ENCODE results near the gene ZFP92. TPM values are rescaled to one million over a fixed set of nuclear protein-coding genes. Genes with fewer than 3 reads are reported as not detected.

The ZFP92 gene
- total and polyA plus RNA-seq, 2 of the 8 experiments (the other 6 are each of a cell fraction or from before 2014, with no cell fraction given) = 0.14 to 0.41 TPM

DNA sequence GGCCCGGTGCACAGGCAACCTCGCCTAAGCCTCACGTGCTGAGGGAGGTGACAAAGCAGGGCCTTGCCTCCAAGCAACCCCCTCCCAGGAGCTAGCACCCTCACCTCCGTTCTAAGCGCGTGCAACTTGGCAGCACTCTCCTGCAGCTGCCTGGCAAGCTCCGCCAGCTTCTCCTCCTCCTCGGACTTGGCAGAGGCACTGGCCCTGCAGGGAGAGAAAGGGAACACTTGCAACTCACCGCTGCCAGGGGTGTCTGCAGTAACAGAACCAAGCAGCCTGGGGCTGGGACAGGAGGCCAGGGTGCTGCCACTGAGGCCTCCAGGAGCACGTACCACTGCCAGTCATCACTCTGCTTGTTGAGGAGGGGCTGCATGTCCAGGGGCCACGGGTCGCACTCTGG lies 44.9 kb downstream of the ZFP92 start:
- H2BK12ac ChIP-seq (ENCODE audit: low read depth, low read length) = no peak overlapping the region
- H3K9ac ChIP-seq (replicated peaks in 1 of 4; ENCODE audit: extremely low read depth in 1 of 4, low read depth in 3 of 4, low read length in 3 of 4) = no peak overlapping the region
- peaks cover 0 to 10% (median 0%) of the 10 kb centered on the region in 4 experiments; a peak in 3 of 8 replicates for H3K36me3 ChIP-seq (ENCODE audit: control insufficient read depth in 2 of 4, insufficient read depth in 4 of 4, low read length in 3 of 4)
- H3K23ac ChIP-seq (ENCODE audit: insufficient read length) = no peak overlapping the region
- H4K91ac ChIP-seq (replicated peaks; ENCODE audit: insufficient read length, low read length) = no peak overlapping the region
- 96% methylated on average over 8 of the region's 12 CpGs; no CpG with 5 or more reads in 1 of the 2 experiments for WGBS, 2 experiments (ENCODE audit: extremely low coverage in 1 of 2, insufficient coverage in 1 of 2, insufficient read length in 1 of 2, insufficient replicate concordance in 2 of 2, low coverage in 1 of 2, low lambda C conversion rate in 2 of 2, missing lambda C conversion rate in 1 of 2)
- ChIA-PET POLR2A (ENCODE audit: partially characterized antibody) (interaction anchor here (1.2 kb wide), 1 partner anchor 10 kb away, joined by 3 read pairs; the partner anchor contains the start of gene TREX2), CTCF (ENCODE audit: partially characterized antibody) (interaction anchor here (0.6 to 1.9 kb wide), 7 partner anchors 16 to 491 kb away, joined by 3 to 6 read pairs (median 4); no protein-coding TSS in a partner anchor)
- no peak overlapping the region for H3K18ac ChIP-seq (ENCODE audit: extremely low read depth, low read length)
- H3K4me1 ChIP-seq (replicated peaks in 1 of 4; ENCODE audit: control insufficient read depth in 3 of 4, insufficient read depth in 4 of 4, low read length in 3 of 4) = no peaks in the 10 kb centered on the region
- H3K56ac ChIP-seq (replicated peaks; ENCODE audit: insufficient read length, low read depth, low read length) = no peak overlapping the region
- H2BK20ac ChIP-seq (ENCODE audit: low read length) = no peak overlapping the region
- no peaks in the 10 kb centered on the region for H3K79me1 ChIP-seq (ENCODE audit: low read depth, low read length)
- no peaks in the 10 kb centered on the region for H3K23me2 ChIP-seq (ENCODE audit: low read depth, low read length)
- H3K27me3 ChIP-seq (replicated peaks in 1 of 4; ENCODE audit: control insufficient read depth in 3 of 4, extremely low read depth in 1 of 4, insufficient read depth in 3 of 4, low read length in 3 of 4) = no peaks in the 10 kb centered on the region
- H2BK5ac ChIP-seq (ENCODE audit: low read depth, low read length) = no peak overlapping the region
- no peak overlapping the region for H3K27ac ChIP-seq (ENCODE audit: low read depth, low read length)
- TF ChIP-seq SP4 (IDR thresholded peaks at IDR 0.05; ENCODE audit: low read length) (no peak), TAF1 (IDR thresholded peaks at IDR 0.05; ENCODE audit: low read depth, low read length) (no peak), RBBP5 (IDR thresholded peaks at IDR 0.05; ENCODE audit: borderline replicate concordance, low read depth, low read length) (no peak), POU5F1 (IDR thresholded peaks at IDR 0.05; ENCODE audit: low read depth, low read length) (no peak), SIRT6 (IDR thresholded peaks at IDR 0.05; ENCODE audit: low read length) (no peak), ASH2L (IDR thresholded peaks at IDR 0.05; ENCODE audit: low read length) (no peak), EP300 (IDR thresholded peaks at IDR 0.05; ENCODE audit: borderline replicate concordance in 1 of 2, low read depth in 2 of 2, low read length in 2 of 2) (no peak), TBP (IDR thresholded peaks at IDR 0.05; ENCODE audit: low read depth, low read length) (no peak), CTCF (IDR thresholded peaks at IDR 0.05; ENCODE audit: control extremely low read depth in 1 of 3, insufficient read depth in 1 of 3, low read depth in 1 of 3, low read length in 3 of 3) (no peak)
- TF ChIP-seq, protein P1, sequence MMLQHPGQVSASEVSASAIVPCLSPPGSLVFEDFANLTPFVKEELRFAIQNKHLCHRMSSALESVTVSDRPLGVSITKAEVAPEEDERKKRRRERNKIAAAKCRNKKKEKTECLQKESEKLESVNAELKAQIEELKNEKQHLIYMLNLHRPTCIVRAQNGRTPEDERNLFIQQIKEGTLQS (IDR thresholded peaks at IDR 0.05; ENCODE audit: insufficient read depth, low read depth, low read length) = no peak
- no peak for DNase-seq (ENCODE audit: low read depth in 1 of 2, low spot score in 2 of 2)
- H3K4me3 ChIP-seq (ENCODE audit: extremely low read depth in 1 of 4, insufficient read depth in 2 of 4, low read depth in 3 of 4, low read length in 4 of 4) = no peak overlapping the region
- no peaks in the 10 kb centered on the region for H3K79me2 ChIP-seq (ENCODE audit: control insufficient read depth in 1 of 2, insufficient read depth in 2 of 2, low read length in 2 of 2)
- H2AK5ac ChIP-seq (ENCODE audit: low read depth, low read length) = no peak overlapping the region
- H2AFZ ChIP-seq (ENCODE audit: low read length) = no peak overlapping the region
- no peaks in the 10 kb centered on the region for H3K9me3 ChIP-seq (ENCODE audit: insufficient read depth in 2 of 2, low read depth in 1 of 2, low read length in 1 of 2)
- H3K4me2 ChIP-seq (ENCODE audit: insufficient read depth in 1 of 2, low read depth in 2 of 2, low read length in 2 of 2) = no peak overlapping the region
- no peak overlapping the region for H4K8ac ChIP-seq (ENCODE audit: extremely low read depth, insufficient read depth, low read length)
- H3K14ac ChIP-seq (ENCODE audit: insufficient read length) = no peak overlapping the region
- FAIRE-seq = no peak
- no peak overlapping the region for H4K5ac ChIP-seq (ENCODE audit: insufficient read length, low read depth, low read length)
- H2BK15ac ChIP-seq (ENCODE audit: low read length) = no peak overlapping the region
- H2BK120ac ChIP-seq (replicated peaks; ENCODE audit: low read depth, low read length) = no peak overlapping the region
- peaks cover 0 to 2% of the 10 kb centered on the region in 2 experiments for H4K20me1 ChIP-seq (replicated peaks in 1 of 2; ENCODE audit: control insufficient read depth in 1 of 2, insufficient read depth in 2 of 2, low read length in 2 of 2)
- H3K4ac ChIP-seq (replicated peaks; ENCODE audit: insufficient read length, low read depth, low read length) = no peak overlapping the region

Data from H1 (cell line).